ENCODE measurements around the gene FCER2. TPM values are rescaled to one million over a fixed set of nuclear protein-coding genes. Genes with fewer than 3 reads are reported as not detected.
A peak's percentile ranks its signal among the peaks of the same experiment; 100 is the strongest.

Gene FCER2
- total RNA-seq, 1 experiment from 2014 or later: not detected

DNA sequence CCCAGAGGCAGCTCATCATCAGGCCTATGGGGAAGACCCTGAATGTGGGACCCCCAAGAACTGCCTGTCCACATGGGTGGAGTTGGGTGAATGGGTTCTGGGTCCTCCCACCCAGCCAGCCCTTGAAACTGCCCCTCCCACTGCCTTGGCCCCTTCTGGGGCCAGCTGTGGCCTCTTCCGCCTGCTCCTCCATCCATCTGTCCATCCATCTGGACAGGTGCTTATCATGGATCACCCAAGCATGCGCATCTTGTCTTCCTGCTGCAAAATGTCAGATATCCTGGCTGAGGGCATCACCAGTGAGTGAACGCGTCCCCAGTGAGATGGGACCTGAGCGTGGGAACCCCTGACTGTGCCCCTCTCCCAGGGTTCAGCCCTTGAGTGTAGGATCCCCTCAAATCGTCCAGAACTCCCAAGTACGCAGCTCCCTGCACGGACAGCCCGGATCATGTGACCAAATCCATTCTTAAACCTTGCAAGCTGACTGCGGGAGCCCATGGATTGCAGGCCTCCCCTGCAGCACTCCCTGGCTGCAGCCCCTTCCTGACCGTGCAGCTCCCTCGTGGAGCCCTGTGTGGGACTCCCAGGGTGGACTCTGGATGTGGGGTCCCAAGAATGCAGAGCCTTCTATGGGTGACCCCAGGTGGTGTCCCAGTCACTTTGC is 63.0 kb downstream of the FCER2 start:
- Histone ChIP-seq H3K27ac (ENCODE audit: insufficient read length, low read depth, low read length) (no peak overlapping the region), H2BK5ac (ENCODE audit: insufficient read length, low read length) (no peak overlapping the region), H3K79me2 (ENCODE audit: insufficient read depth, low read length) (no peaks in the 10 kb centered on the region), H3K4me2 (ENCODE audit: insufficient read depth, insufficient read length, low read length) (no peak overlapping the region), H3K56ac (ENCODE audit: insufficient read length, low read depth, low read length) (no peak overlapping the region), H3K18ac (ENCODE audit: insufficient read length, low read depth, low read length) (no peak overlapping the region), H2BK15ac (ENCODE audit: low read depth, low read length) (no peak overlapping the region), H3K4me1 (ENCODE audit: insufficient read depth, low read length) (no peaks in the 10 kb centered on the region), H3K79me1 (ENCODE audit: insufficient read depth, low read depth, low read length, poor library complexity, severe bottlenecking) (no peaks in the 10 kb centered on the region), H3K9ac (ENCODE audit: extremely low read depth, insufficient read length, low read length) (no peak overlapping the region), H4K8ac (replicated peaks; ENCODE audit: insufficient read length, low read depth, low read length) (no peak overlapping the region), H4K91ac (ENCODE audit: insufficient read length, low read depth, low read length) (no peak overlapping the region), H2BK120ac (ENCODE audit: low read depth, low read length, poor library complexity, severe bottlenecking) (no peak overlapping the region), H2BK20ac (ENCODE audit: low read depth, low read length, poor library complexity, severe bottlenecking) (no peak overlapping the region), H2BK12ac (ENCODE audit: insufficient read length, low read depth, low read length) (no peak overlapping the region), H3K27me3 (ENCODE audit: insufficient read depth, low read length) (peaks cover 16% of the 10 kb centered on the region; the same call in 1 of the 2 replicates), H3T11ph (ENCODE audit: low read length) (no peak overlapping the region), H3K14ac (ENCODE audit: insufficient read depth, low read length) (no peak overlapping the region), H2AFZ (ENCODE audit: low read length) (no peak overlapping the region), H3K4ac (ENCODE audit: low read depth, low read length) (no peak overlapping the region), H3K9me3 (ENCODE audit: control insufficient read depth, low read depth, low read length) (no peaks in the 10 kb centered on the region), H3K23me2 (ENCODE audit: insufficient read length, low read depth, low read length, poor library complexity, severe bottlenecking) (no peaks in the 10 kb centered on the region), H4K20me1 (ENCODE audit: control insufficient read depth, insufficient read depth, insufficient read length) (no peaks in the 10 kb centered on the region), H2AK5ac (ENCODE audit: insufficient read length, low read length) (no peak overlapping the region), H3K23ac (ENCODE audit: insufficient read length, low read depth, low read length) (no peak overlapping the region), H4K5ac (ENCODE audit: insufficient read length, low read depth, low read length) (no peak overlapping the region)
- WGBS (ENCODE audit: extremely low coverage, insufficient read length, low lambda C conversion rate): no CpG with 5 or more reads among the region's 12 CpGs
- no peaks in the 10 kb centered on the region for H3K9me3 Mint-ChIP-seq
- peaks cover 0 to 13% of the 10 kb centered on the region in 2 experiments; a peak in 2 of 4 replicates for H3K4me1 Mint-ChIP-seq
- peaks cover 9 to 19% (median 14%) of the 10 kb centered on the region in 3 experiments for H3K36me3 Mint-ChIP-seq (ENCODE audit: insufficient read depth in 1 of 3, low read depth in 3 of 3)
- DNase-seq: no peak
- H3K27me3 Mint-ChIP-seq (ENCODE audit: low read depth): peaks cover 28% of the 10 kb centered on the region
- no peak overlapping the region for H3K27ac Mint-ChIP-seq
- TF ChIP-seq, protein P1, sequence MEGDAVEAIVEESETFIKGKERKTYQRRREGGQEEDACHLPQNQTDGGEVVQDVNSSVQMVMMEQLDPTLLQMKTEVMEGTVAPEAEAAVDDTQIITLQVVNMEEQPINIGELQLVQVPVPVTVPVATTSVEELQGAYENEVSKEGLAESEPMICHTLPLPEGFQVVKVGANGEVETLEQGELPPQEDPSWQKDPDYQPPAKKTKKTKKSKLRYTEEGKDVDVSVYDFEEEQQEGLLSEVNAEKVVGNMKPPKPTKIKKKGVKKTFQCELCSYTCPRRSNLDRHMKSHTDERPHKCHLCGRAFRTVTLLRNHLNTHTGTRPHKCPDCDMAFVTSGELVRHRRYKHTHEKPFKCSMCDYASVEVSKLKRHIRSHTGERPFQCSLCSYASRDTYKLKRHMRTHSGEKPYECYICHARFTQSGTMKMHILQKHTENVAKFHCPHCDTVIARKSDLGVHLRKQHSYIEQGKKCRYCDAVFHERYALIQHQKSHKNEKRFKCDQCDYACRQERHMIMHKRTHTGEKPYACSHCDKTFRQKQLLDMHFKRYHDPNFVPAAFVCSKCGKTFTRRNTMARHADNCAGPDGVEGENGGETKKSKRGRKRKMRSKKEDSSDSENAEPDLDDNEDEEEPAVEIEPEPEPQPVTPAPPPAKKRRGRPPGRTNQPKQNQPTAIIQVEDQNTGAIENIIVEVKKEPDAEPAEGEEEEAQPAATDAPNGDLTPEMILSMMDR (conservative IDR thresholded peaks at IDR 0.05): no peak
- H3K4me3 Mint-ChIP-seq: 0 out of 5 replicates have a peak overlapping the region, but pooled peaks of 1 of the 2 experiments have one; percentile 9

Other genes starting within 250 kb of the FCER2 start
- 2.4 and 2.8 TPM in 2 replicates for gene PEX11G, start 213.1 kb downstream of the FCER2 start, total RNA-seq (2021)
- gene ZNF358, start 186.0 kb downstream of the FCER2 start, total RNA-seq (2021): 40.5 and 41.5 TPM in 2 replicates
- 15.7 and 18.7 TPM in 2 replicates for gene MCOLN1, start 179.5 kb downstream of the FCER2 start, total RNA-seq (2021)
- 130 and 135 TPM in 2 replicates for gene PNPLA6, start 166.4 kb downstream of the FCER2 start, total RNA-seq (2021)
- 28.4 and 31.3 TPM in 2 replicates for gene CAMSAP3, start 106.3 kb downstream of the FCER2 start, total RNA-seq (2021)
- 48.0 and 50.6 TPM in 2 replicates for gene XAB2, start 72.6 kb downstream of the FCER2 start, total RNA-seq (2021)
- 129 and 143 TPM in 2 replicates for gene PET100, start 72.3 kb downstream of the FCER2 start, total RNA-seq (2021)
- not detected in 2 replicates for gene PCP2, start 68.4 kb downstream of the FCER2 start, total RNA-seq (2021)
- gene STXBP2, start 65.0 kb downstream of the FCER2 start, total RNA-seq (2021): 80.3 and 92.5 TPM in 2 replicates
- not detected in 2 replicates for gene RETN, start 33.1 kb downstream of the FCER2 start, total RNA-seq (2021)
- gene MCEMP1, start 25.0 kb downstream of the FCER2 start, total RNA-seq (2021): 0.13 TPM in 1 of 2 replicates, not detected in the other
- gene TRAPPC5, start 21.3 kb downstream of the FCER2 start, total RNA-seq (2021): 77.4 and 87.8 TPM in 2 replicates
- gene CLEC4G, start 30.0 kb upstream of the FCER2 start, total RNA-seq (2021): 0.26 TPM in 1 of 2 replicates, not detected in the other
- not detected in 2 replicates for gene CD209, start 45.4 kb upstream of the FCER2 start, total RNA-seq (2021)
- not detected in 2 replicates for gene CLEC4M, start 61.1 kb upstream of the FCER2 start, total RNA-seq (2021)
- 7.1 and 7.8 TPM in 2 replicates for gene EVI5L, start 128.1 kb upstream of the FCER2 start, total RNA-seq (2021)
- 20.4 and 21.4 TPM in 2 replicates for gene PRR36, start 172.3 kb upstream of the FCER2 start, total RNA-seq (2021)
- gene LRRC8E, start 186.4 kb upstream of the FCER2 start, total RNA-seq (2021): 4.6 and 4.8 TPM in 2 replicates
- 47.2 and 48.1 TPM in 2 replicates for gene MAP2K7, start 201.7 kb upstream of the FCER2 start, total RNA-seq (2021)
- gene TGFBR3L, start 212.7 kb upstream of the FCER2 start, total RNA-seq (2021): 5.5 and 6.5 TPM in 2 replicates
- gene SNAPC2, start 218.2 kb upstream of the FCER2 start, total RNA-seq (2021): 17.1 and 17.8 TPM in 2 replicates
- 22.7 and 24.5 TPM in 2 replicates for gene CTXN1, start 224.0 kb upstream of the FCER2 start, total RNA-seq (2021)
- gene TIMM44, start 241.5 kb upstream of the FCER2 start, total RNA-seq (2021): 114 and 122 TPM in 2 replicates